Measurements from ENCODE around the gene HDAC4.
"Not testable (repeated sequence)": the region's sequence is repeated elsewhere in the genome, so short reads cannot be mapped to it uniquely, and the experiment has no call there.

HDAC4 gene

DNA sequence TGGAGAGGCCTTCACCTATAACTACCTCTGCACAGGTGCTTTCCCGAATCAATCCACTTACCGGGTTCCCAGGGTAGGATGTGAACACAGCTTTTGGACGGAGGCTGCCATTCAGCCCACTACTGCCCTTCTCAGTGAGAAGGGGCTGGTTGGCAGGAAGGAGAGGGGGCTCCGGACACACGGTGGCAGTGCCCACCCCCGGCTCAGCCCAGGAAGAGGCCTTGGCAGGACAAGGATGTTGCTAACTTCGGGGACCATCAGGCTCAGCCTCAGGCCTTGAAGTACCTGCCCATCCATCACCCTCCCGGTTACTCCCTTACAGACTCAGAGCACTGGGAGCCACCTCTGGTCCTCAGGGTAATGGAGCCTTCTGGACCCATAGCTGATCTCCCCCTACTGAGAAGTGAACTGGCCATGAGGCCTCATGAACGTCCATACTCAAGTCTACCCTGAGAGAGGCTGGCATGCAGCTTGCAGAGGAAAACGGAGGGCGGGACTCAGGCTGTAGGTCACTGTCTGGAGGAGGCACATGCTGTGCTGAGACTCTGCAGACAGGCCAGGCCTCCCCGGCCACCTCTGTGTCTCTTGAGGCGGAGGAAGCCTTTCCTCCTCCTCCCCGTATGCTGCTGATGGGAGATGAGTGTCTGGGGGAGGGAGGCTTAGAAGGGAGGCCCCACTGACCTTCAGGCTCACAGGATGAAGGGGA, 361.9 kb downstream of the HDAC4 start:
- no peak for DNase-seq (ENCODE audit: low read depth in 1 of 2, low spot score in 1 of 2)

- not testable (repeated sequence) for DNase-seq (ENCODE audit: low read depth in 1 of 2, low spot score in 1 of 2)
Observed at GRCh38 chr2:239038284-239038683, 362.5 kb downstream of the HDAC4 start.

DNA sequence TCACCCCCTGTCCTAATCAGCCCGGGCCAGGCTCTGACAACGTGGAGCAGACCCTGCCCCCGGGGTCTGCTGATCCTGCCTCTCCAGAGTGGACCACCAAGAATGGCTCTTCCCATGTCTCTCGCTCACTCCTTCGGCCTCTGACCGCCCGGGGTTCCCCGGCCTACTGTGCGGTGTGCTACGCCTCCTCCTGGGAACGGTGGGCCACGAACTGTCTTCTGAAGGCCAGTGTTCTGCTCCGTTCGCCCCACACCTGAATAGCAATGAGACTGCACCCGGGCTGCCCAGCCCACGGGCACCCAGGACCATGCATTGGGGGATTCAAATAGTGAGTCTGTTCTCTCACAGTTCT, 363.3 kb downstream of the HDAC4 start:
- no peak for DNase-seq (ENCODE audit: low read depth in 1 of 2, low spot score in 1 of 2)

DNA sequence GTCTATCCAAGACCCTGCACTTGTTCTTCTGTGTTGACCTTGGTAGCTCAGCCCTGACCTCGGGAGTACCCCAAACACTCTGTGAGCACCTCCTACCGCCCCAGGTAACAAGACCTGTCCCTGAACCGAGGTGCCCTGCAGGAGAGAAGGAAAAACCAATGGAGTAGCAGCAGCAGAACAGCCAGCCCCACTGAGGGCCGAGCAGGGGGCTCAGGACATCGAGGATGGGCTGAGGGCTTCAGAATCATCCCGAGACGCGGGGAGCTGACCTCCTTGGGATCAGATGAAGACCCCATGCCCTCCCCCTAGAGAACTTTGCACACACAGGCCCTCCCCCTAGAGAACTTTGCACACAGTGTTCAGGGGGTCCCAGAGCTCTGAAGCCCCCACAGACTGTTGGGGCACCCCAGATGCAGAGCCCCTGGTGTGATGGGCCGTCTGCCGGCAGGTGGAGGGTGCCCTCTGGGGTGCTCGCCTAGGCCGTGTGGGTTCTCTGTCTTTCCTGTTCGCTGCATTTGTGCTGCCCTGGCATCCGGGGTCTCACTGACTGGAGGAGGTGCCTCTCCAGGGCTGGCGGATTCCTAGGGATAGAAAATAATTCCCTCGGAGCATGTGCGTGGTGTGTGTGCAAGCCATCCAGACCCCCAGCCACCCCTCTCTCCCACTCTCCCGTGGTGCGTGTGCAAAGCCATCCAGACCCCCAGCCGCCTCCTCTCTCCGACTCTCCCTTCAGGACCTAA, 363.8 kb downstream of the HDAC4 start:
- DNase-seq (ENCODE audit: low read depth in 1 of 2, low spot score in 1 of 2) = no peak

DNA sequence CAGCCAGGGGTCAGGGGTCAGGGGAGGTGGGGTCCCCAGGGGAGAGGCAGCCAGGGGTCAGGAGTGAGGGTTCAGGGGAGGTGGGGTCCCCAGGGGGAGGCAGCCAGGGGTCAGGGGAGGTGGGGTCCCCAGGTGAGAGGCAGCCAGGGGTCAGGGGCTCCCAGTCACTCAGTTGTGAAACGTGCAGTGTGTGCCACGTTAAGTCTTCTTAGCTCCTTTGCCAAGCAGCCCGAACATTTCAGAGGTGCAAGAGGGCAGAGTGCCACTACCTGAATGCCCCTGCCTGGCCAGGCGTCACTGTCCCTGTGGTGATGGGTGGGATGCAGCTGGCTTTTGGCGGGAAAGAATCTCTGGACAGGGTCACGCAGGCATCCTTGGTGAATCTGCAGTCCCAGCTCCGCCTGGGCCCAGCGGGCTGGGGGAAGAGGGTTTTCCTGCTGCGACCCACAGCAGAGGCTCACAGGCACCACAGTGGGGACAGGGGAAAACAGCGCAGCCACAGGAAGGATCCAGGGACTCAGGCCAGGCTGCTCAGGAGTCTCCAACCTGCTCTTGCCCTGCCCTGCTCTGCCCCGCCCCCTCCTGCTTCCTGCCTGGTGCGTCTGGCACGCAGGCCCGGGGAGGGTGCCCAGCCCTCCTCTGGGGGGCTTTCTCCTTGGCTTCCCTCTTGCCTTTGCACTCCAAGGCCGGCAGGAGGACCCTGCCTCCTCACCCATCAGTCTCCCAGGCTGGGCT, 364.7 kb downstream of the HDAC4 start:
- no peak for DNase-seq (ENCODE audit: low read depth in 1 of 2, low spot score in 1 of 2)

GRCh38 chr2:239035361-239035814, 365.4 kb downstream of the HDAC4 start:
- peak; percentile 43 to 52 for DNase-seq (ENCODE audit: low read depth in 1 of 2, low spot score in 1 of 2)

GRCh38 chr2:239034561-239035341, 366.1 kb downstream of the HDAC4 start:
- no peak for DNase-seq (ENCODE audit: low read depth in 1 of 2, low spot score in 1 of 2)

DNA sequence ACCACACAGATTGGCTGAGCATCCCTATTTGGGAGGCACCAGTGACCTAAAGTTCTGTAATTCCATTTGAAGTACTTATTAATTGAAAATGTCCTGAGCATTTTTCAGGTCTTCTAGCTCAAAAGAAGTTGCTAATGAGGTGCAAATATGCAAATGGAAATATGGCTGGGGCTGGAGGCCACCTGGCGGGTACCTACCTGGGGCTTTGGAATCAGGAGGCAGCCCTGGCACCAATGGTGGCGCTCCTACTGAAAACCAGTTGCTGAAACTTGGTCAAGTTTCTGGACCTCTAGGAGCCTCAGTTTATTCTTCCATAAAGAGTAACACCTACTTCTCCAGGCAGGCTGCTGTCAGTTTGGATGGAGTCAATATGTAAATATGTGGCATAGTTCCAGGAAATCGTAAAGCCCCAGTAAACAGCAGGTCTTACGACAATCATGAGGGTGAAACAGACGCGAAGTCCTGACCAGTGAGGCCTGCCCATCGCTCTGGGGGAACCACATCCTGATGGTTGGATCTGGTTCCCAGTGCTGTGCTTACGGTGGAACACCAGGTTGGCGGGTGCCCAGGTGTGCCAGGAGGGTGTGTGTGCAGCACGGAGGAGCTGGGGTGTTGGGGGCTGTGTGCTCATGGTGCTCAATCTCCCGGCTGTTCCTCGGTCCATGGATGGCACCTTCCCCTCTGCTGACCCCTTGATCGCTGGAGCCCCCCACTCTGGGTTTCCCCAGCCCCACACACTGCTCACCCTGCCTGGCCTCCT, 366.8 kb downstream of the HDAC4 start:
- no peak for DNase-seq (ENCODE audit: low read depth in 1 of 2, low spot score in 1 of 2)

- no peak for DNase-seq (ENCODE audit: low read depth in 1 of 2, low spot score in 1 of 2)
Observed at GRCh38 chr2:239029958-239030357, 370.9 kb downstream of the HDAC4 start.

DNA sequence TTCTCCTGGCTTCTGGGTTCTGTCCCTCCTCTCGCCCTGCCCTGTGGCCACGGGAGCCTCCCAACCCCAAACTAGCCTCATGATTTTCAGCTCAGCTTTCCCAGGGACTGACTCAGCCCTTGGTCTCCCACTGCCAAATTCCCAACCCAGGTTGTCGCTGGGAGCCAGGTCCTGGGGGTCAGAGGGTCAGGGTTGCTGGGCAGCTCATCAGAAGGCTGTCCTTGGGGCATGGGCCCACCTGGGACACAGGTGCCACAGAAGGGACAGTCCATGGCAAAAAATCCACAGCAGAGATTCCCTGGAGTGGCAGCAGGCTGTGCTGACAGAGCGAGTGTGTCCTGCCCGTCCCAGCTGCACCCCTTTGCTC, 372.6 kb downstream of the HDAC4 start:
- DNase-seq (ENCODE audit: low read depth in 1 of 2, low spot score in 1 of 2) = no peak

- DNase-seq (ENCODE audit: low read depth in 1 of 2, low spot score in 1 of 2) = no peak
Observed at GRCh38 chr2:239027391-239028252, 373.2 kb downstream of the HDAC4 start.

- no peak for DNase-seq (ENCODE audit: low read depth in 1 of 2, low spot score in 1 of 2)
Observed at GRCh38 chr2:239026711-239027361, 374.0 kb downstream of the HDAC4 start.

GRCh38 chr2:239025951-239026461, 374.8 kb downstream of the HDAC4 start:
- DNase-seq (ENCODE audit: low read depth in 1 of 2, low spot score in 1 of 2) = no peak

GRCh38 chr2:239025096-239025801, 375.6 kb downstream of the HDAC4 start:
- DNase-seq (ENCODE audit: low read depth in 1 of 2, low spot score in 1 of 2) = no peak

- DNase-seq (ENCODE audit: low read depth in 1 of 2, low spot score in 1 of 2) = no peak
Observed at GRCh38 chr2:239024226-239024625, 376.6 kb downstream of the HDAC4 start.

DNA sequence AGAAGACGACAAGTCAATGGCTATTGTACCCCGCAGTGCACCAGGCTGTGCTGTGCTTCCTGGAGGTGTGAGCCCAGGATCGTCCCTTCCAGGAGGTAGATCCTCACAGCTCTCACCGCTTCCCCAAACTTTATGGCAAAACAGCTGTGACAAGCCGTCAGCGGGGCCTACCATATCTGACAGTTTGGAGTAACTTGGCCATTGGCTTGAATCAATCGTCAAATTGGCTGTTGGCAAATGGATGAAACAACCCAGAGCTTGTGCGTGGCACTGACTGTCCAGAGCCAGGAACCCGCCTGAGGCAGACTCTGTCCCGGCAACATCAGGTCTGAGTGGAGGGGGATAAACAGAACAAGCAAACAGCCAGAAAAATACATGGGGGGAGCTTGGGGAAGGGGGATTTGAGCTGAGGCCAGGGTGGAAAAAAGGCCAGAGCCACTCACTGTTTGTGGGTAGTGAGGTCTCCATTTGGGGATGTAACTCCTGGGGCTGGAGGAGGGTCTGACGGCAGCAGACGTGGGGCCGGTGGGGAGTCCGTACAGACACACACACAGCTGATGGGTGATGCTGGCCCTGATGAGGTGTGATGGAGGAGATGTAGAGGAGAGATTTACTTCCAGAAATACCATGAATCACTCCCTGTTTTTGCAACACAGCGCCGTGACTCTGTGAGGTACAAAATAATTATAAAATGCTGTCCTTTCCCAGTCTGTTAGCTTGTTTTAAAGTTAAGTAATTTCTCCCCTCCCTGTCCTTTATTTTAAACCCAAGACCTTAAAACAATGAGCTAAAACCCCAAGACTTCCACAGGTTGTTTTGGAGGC, 378.2 kb downstream of the HDAC4 start:
- no peak for DNase-seq (ENCODE audit: low read depth in 1 of 2, low spot score in 1 of 2)

- DNase-seq (ENCODE audit: low read depth in 1 of 2, low spot score in 1 of 2) = no peak
Observed at GRCh38 chr2:239021651-239022436, 379.0 kb downstream of the HDAC4 start.

Data from activated CD4-positive, alpha-beta T cell treated with anti-CD3 and anti-CD28 coated beads, Interleukin-2, amount 50 U/mL, for 24 hours (primary cell).